ENCODE results near the gene CLCN3. TPM values are rescaled to one million over a fixed set of nuclear protein-coding genes. Genes with fewer than 3 reads are reported as not detected.

CLCN3 gene
- total and polyA plus RNA-seq, 2 of the 13 experiments (the other 11 are each of a cell fraction or from before 2014, with no cell fraction given) = 13.6 to 23.7 TPM

DNA sequence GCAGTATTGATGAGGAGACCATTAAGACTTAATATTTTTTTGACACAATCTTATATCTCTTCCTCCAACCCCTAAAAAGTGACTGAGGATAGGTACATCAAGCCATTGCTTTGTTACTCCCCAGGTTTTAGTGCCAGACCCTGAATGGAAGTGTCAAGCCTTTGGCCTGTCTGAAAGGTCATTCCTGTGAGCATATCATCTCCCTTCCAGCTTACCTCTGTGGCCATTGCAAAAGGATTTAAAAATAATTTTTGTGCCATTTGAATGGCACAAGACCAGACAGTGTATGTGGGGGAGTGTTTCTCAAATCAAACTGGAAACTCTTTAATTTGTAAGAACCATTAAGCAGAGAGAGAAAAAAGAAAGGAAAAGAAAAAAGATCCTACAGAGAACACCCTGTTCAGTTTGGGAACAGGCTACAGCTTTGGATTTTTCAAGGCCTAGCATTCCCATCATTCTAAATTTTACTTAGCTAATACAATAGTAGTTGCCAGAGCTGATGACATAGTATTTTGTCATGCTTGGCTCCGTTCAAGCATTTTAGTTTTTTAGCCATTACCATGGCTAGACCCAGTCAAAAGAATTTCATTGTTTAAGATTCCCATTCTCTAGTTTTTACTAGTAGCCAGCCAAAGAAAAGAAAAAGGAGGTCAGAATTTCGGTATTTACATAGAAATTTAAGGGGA is 87.7 kb downstream of the CLCN3 start:
- intact Hi-C loops (cut with micrococcal nuclease; ENCODE audit: unreplicated experiment) (no loop called here), in situ Hi-C loops (cut with HindIII; ENCODE audit: extremely low pct_ligation_motif_present, low pct_unique_long_range_greater_than_20kb) (no loop called here)
- no peaks in the 10 kb centered on the region for H3K4me1 ChIP-seq (ENCODE audit: insufficient read depth, low read length)
- H3K27me3 ChIP-seq (ENCODE audit: control insufficient read depth in 1 of 2, insufficient read depth in 2 of 2, low read length in 2 of 2) = no peaks in the 10 kb centered on the region
- BruUV-seq (replicated peaks) = no TSS peak
- no peak overlapping the region for H3K9ac ChIP-seq (ENCODE audit: insufficient read depth, low read depth, low read length)
- H4K20me1 ChIP-seq (ENCODE audit: insufficient read depth, low read length) = no peaks in the 10 kb centered on the region
- 96% methylated on average over 2 of the region's 2 CpGs for WGBS (ENCODE audit: low lambda C conversion rate)
- TF ChIP-seq, protein P1, sequence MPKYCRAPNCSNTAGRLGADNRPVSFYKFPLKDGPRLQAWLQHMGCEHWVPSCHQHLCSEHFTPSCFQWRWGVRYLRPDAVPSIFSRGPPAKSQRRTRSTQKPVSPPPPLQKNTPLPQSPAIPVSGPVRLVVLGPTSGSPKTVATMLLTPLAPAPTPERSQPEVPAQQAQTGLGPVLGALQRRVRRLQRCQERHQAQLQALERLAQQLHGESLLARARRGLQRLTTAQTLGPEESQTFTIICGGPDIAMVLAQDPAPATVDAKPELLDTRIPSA (CRISPR knock-in tag; IDR thresholded peaks at IDR 0.05; ENCODE audit: borderline replicate concordance) = no peak
- TF ChIP-seq CEBPG (CRISPR knock-in tag; IDR thresholded peaks at IDR 0.05) (no peak), ZKSCAN8 (CRISPR knock-in tag; IDR thresholded peaks at IDR 0.05; ENCODE audit: borderline replicate concordance) (no peak), NFATC3 (CRISPR knock-in tag; IDR thresholded peaks at IDR 0.05) (no peak), ZNF501 (CRISPR knock-in tag; IDR thresholded peaks at IDR 0.05) (no peak), ZNF841 (CRISPR knock-in tag; IDR thresholded peaks at IDR 0.05; ENCODE audit: borderline replicate concordance) (no peak), ZNF788 (CRISPR knock-in tag; IDR thresholded peaks at IDR 0.05; ENCODE audit: borderline replicate concordance) (no peak), MLLT10 (CRISPR knock-in tag; IDR thresholded peaks at IDR 0.05) (no peak), ZNF225 (CRISPR knock-in tag; IDR thresholded peaks at IDR 0.05) (no peak), CHD4 (IDR thresholded peaks at IDR 0.05; ENCODE audit: borderline replicate concordance, low read length) (no peak), ZNF331 (CRISPR knock-in tag; IDR thresholded peaks at IDR 0.05) (no peak), KAT2B (IDR thresholded peaks at IDR 0.05; ENCODE audit: borderline replicate concordance, low read depth, low read length) (no peak)
- TF ChIP-seq, protein P2, sequence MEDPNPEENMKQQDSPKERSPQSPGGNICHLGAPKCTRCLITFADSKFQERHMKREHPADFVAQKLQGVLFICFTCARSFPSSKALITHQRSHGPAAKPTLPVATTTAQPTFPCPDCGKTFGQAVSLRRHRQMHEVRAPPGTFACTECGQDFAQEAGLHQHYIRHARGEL (CRISPR knock-in tag; IDR thresholded peaks at IDR 0.05) = no peak
- TF ChIP-seq, protein P3, sequence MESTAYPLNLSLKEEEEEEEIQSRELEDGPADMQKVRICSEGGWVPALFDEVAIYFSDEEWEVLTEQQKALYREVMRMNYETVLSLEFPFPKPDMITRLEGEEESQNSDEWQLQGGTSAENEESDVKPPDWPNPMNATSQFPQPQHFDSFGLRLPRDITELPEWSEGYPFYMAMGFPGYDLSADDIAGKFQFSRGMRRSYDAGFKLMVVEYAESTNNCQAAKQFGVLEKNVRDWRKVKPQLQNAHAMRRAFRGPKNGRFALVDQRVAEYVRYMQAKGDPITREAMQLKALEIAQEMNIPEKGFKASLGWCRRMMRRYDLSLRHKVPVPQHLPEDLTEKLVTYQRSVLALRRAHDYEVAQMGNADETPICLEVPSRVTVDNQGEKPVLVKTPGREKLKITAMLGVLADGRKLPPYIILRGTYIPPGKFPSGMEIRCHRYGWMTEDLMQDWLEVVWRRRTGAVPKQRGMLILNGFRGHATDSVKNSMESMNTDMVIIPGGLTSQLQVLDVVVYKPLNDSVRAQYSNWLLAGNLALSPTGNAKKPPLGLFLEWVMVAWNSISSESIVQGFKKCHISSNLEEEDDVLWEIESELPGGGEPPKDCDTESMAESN (CRISPR knock-in tag; conservative IDR thresholded peaks at IDR 0.05) = no peak
- TF ChIP-seq, protein P4, sequence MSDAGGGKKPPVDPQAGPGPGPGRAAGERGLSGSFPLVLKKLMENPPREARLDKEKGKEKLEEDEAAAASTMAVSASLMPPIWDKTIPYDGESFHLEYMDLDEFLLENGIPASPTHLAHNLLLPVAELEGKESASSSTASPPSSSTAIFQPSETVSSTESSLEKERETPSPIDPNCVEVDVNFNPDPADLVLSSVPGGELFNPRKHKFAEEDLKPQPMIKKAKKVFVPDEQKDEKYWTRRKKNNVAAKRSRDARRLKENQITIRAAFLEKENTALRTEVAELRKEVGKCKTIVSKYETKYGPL (CRISPR knock-in tag; IDR thresholded peaks at IDR 0.05) = no peak
- TF ChIP-seq, protein P5, sequence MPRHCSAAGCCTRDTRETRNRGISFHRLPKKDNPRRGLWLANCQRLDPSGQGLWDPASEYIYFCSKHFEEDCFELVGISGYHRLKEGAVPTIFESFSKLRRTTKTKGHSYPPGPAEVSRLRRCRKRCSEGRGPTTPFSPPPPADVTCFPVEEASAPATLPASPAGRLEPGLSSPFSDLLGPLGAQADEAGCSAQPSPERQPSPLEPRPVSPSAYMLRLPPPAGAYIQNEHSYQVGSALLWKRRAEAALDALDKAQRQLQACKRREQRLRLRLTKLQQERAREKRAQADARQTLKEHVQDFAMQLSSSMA (CRISPR knock-in tag; IDR thresholded peaks at IDR 0.05) = no peak
- peaks cover under 1 to 11% of the 10 kb centered on the region in 2 experiments; a peak in 1 of 5 replicates for H3K36me3 ChIP-seq (replicated peaks in 1 of 2; ENCODE audit: control insufficient read depth in 1 of 2, insufficient read depth in 2 of 2, low read length in 2 of 2)
- POLR2A ChIA-PET = no interaction called here
- H3K27ac ChIP-seq (ENCODE audit: extremely low read length, insufficient read depth, low read length) = no peak overlapping the region
- ATAC-seq (no peak), DNase-seq (ENCODE audit: low spot score) (no peak), FAIRE-seq (no peak)
- no peaks in the 10 kb centered on the region for H3K9me3 ChIP-seq (ENCODE audit: low read length)
- H2AFZ ChIP-seq (ENCODE audit: low read length) = no peak overlapping the region
- H3K4me3 ChIP-seq (replicated peaks in 1 of 3; ENCODE audit: insufficient read depth in 1 of 3, low read depth in 2 of 3, low read length in 3 of 3) = no peak overlapping the region
- no peak overlapping the region for H3K4me2 ChIP-seq (ENCODE audit: low read depth, low read length)
- no peaks in the 10 kb centered on the region for H3K79me2 ChIP-seq (ENCODE audit: insufficient read depth, low read length)
- CTCF ChIA-PET (ENCODE audit: low intra/inter-chr PET ratio, low total read pairs) = no interaction called here

All from HepG2 (cell line).